NCI-H1092 (cell line): ENCODE results near the gene PXN.
"Not testable (repeated sequence)": the region's sequence is repeated elsewhere in the genome, so short reads cannot be mapped to it uniquely, and the experiment has no call there.

Experiments
- DNase-seq: peaks from one replicate; lab custom pipeline; 2025; lab: John Stamatoyannopoulos, UW

PXN gene

DNA sequence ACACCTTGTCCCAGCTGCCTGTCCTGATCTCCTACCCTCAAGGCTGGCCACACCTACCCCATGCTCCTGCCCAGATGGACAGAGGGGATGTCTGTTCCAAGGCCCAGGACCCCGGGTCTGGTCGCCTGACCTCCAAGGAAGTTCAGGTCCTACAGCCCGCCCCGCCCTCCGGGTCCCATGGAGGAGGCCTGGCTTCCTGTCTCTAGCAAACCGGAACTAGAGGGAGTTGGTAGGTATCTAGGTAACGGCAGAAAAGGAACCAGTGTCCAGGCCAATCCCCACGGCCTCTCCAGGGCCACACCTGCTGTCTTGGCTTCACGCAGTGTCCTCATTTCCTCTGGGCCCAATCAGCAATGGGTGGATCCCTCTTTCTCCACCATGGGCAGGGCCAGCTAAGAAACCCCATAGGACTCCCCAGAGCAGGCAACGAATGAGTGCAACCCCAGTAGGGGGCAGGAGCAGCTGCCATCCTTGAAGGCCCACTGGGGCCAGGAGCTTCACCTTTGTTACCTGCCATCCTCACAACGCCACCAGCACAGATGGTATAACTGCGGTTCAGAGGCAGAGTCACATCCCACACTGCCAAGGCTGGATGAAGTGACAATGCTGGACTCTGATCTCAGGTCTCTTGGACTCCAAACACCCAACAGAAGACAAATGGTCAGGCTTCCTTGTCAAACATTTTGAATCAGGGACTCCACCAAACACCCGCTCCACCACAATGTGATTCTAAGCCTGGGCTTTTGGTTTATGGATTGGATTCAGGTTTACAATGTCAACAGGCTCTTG, 39.5 kb downstream of the PXN start:
- DNase-seq: no peak

DNA sequence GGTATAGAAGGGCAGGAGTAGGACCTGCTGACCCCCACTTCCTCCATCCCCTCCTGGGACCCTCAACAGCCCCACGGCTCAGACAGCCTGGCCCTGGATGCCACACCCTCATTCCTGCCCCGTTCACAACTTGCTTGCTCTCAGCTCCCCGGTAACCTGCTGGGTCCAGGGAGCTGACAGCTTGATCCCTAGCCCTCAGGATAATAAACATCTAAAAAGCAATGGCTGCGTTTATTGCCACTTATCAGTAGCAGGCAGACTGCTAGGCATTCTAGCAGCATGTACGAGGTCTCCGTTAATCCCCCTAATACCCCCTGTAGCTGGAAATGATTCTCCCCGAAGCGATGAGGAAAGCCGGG, 40.4 kb downstream of the PXN start:
- no peak for DNase-seq

DNA sequence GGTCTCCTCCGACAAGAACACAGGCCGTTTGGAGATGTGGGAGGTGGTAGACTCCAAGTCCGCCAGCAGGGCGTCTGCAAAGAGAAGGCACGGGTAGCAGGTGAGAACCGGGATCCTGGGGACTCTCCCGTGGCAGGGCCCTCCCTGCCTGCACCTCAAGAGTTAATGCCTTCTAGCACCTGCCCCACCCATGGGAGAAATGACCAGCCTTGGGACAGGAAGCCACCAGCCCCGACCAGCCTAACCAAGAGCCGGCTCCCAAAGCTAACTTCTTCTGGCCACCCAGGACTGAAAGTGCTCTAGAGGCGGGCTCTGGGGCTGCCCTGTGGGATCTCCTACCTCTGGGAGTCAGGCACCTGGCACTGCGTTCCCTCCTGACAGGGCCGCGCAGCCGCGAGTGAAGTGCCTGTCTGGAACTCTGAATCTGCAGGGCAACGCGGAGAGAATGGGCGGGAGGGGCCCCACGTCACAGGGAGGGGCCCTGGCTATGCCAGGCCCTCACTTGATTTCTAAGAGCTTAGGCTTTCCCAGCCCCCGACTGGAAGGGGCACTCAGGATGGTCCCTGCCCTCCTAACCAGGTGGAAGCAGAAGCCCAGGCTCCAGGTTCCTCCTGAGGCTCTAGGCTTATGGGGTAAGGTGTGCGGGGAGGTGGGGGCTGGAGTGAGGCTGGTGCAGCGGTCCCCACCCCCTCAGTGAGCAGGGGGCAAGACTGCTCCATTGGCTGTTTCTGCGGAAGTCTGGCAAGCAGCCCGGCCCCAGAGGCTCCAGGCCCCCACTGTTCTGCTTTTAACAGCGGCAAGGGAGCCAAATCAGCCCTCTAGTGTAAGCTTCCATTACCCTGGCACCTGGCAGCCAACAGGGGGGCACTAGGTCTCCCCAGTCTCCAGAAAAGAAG, 41.0 kb downstream of the PXN start:
- DNase-seq: peak; percentile 76

DNA sequence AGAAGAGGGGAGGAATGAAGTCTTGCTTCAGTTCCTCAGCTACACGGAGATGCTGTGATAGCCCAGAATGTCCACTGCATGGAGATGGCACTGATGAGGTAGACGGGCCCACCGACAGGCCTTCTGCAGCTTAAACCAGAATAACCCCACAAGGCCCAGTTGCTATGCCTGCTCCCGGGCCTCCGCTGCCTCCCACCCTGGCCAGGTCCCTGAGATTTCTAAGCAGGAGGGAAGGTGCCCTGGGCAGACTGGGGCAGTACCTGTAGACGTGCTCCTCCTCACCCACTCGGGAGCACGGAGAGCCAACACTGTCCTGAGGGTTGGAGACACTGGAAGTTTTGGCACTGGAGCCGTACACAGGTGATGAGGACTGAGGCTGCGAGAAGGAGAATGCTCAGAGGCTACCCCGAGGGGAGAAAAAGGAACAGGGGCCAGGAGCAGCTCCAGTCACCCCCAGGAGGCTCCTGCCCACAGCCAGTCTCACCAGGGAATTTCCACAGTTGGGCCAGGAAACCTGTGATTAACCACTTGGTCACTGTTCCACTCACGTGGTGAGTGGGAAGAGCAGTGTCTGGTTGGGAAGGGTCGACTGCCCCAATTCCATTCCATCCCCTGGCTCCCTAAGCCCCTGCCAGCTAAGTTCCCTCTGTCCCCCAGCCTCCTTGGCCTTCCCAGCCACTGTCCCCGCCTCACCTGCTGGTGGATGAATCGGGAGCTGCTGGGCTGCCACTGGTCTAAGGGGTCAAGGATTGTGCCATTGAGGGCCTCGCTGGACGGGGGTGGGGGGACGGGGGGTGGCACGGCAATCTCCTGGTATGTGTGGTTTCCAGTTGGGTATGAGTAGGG, 41.8 kb downstream of the PXN start:
- no peak for DNase-seq

DNA sequence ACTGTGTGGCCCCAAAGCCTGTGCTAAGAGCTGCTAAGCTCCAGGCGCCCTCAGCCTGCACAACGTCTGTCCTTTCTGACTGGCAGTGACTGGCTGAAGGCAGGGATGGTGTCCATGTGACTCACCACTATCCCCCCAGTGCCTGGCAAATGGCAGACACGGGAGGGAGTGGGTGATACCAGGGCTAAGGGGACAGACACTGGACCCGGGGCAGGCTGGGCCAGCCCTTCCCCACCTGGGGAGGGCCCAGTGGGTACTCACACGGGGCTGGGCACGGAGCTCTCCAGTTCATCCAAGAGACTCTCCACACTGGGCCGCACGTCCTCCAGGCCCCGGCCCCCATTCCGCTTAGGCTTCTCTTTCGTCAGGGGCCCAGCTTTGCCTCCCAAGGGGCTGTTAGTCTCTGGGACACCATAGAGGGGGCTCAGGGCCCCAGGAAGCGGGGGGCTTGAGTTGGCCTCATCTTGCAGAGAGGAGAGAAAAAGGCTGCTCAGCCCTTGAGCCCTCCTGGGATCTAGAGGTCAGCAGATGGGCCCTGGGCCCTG, 43.2 kb downstream of the PXN start:
- no peak for DNase-seq

DNA sequence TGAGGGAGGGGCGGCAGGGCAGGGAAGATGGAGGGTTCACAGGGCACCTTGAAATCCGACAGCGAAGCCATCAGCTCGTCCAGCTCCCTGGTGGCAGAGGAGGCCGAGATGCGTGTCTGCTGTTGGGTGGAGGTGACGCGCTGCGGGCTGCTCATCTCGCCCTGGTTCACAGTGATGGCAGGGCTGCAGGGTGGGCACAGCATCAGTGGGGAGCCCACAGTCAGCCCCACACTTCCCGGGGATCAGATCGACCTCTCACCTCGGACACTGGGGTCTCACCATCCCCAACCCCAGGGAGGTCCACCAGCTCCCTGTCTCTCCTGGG, 44.0 kb downstream of the PXN start:
- no peak for DNase-seq

DNA sequence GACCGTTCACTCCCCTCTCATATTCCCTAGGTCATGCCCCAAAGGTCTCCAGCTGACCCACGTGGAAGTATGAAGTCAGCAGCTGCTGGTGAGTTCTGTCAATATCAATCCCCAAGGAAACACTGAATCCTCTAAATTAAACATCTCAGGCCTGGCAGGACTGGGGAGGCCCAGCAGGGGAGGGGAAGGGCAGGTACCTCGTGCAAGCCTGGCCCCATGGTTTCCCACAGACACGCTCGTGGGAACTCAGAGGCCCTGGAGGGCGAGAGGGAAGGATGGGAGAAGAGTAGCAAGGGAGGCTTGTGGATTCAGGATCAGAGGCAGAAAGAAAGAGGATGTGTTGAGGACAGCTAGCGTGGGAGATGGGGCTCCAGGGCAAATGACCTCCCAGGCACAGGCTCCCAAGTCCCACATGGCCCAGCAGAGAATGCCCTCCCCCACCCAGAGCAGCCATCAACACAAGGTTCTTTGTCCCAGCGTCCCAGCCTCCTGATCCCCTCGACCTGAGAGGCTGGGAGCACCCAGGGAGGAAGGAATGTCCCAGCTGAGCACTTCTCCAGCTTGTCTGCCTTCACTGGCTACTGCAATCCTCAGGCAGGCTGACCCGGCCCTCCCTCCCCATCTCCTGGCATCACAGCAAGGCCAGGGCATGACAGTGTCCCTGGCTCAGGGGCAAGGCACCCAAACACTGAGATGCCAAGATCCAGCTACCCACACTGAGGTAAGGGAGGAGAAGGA, 44.5 kb downstream of the PXN start:
- no peak for DNase-seq

DNA sequence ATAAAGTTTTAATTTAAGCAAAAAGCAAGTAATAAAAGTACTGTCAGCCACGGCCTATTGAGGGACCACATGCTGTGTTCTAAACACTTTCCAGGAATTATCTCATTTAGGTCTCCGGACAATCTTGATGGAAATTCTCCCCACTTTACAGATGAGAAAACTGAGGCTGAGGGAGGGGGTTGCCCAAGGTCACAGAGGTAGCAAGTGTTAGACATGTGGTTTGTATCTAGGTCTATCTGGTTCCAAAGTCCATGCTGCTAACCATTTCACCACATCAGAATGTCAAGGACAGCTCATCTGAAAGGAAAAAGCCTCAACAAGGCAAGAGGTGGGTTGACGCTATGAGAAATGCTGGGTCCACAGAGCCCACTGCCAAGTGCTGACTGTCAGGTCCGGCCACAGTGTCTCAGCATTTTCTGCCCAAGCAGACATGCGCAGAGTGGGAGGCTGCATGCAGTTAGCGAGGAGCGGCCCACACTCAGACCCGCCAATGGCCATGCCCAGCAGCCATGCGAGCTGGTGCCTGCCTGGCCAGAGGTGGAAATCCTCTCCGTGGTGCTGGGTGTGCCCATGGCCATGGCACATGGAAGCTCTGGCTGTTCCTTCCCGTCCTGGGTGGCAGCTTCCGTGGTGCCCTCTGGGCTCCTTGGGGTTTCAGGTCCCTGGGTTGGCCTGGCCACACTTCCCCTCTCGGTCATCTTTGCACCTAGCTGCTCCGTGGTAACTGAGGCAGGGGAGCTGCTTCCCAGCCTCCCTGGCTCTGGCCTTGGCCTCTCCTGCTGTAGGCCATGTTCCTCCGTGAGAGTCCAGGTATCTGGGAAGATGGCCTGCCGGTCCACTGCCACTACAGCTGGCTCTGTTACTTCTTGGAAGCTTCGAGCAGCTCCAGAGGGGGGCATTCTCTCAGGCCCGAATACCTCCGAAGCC, 46.6 kb downstream of the PXN start:
- no peak for DNase-seq

DNA sequence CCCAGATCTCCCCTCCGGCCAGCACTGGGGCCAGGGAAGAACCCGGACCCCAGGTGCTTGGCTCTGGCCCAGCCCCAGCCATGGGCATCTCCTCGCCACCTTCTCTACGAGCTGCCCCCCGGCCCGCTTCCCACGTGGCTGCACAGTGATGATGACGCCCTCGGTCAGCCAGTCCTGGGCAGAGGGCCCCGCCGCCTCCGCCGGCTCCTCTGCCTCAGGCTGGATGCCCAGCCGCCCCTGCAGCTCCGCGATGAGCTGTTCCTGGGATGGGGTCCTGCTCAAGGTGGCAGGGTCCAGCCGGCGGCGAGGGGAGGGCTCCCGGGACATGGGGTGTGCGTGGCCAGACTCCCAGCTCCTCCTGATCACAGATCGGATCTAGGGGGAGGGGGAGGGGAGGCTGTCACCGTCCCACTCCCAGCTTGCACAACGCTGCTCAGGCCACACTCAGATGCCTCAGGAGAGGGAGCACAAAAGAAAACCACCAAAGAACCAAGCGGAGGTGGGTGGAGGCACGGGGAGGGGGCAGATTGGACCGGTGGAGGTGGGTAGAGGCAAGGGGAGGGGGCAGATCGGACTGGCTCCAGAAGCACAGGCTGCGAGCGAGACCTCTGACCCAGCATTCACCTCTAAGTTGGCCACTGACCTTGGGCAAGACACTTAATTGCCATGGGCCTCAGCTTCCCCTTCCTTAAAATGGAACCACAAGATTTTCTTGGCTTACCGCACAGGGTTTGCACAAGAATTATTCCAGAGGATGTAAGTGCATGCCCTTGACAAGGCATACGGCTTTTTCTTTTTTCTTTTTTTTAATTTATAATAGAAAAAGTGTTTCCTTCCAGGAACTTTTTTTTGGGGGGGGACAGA, 48.6 kb downstream of the PXN start:
- no peak for DNase-seq

DNA sequence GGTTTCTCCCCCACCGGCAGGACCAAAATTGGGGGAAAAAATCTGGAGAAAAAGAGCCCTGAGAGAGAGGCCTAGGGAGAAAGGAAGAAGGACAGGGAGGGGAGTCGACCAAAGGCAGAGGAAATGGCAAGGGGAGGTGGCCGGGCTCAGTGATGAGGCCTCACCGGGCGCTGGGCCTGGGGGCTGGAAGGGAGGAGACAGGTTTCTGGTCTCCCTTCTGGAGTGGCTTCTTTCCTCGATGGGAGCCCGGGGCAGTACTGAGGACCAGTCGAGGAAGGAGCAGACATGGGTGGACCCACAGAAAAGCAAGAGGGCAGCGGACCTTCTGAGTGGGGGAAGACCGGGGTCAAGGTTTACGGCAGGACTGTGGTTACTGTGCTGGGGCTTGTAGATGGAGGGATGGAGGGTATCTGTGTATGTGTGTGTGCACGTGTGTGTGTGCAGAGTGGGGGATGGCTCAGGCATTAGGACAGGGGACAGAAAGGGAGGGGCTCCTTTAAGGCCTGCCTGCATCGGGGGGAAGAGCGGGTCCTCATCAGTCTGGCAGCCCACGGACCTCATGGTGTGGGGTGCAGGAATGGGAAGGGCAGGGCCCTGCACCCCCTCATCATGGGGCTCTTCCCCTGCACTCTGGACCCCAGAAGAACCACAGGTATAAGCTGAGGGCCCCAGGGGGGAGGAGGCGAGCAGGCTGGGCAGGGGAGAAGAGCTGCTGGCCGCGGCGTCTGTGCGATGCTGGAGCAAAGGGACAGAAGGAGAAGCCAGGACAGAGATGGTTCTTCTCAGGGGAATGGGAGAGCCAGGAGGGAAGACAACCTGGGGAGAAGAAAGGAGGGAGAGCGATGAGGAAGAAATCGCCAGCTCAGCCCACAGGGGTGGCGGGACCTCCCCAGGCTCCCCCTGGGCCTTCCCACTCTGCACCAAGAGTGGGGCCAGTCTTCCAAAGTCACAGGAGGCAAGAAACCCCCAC, 49.5 kb downstream of the PXN start:
- no peak for DNase-seq

DNA sequence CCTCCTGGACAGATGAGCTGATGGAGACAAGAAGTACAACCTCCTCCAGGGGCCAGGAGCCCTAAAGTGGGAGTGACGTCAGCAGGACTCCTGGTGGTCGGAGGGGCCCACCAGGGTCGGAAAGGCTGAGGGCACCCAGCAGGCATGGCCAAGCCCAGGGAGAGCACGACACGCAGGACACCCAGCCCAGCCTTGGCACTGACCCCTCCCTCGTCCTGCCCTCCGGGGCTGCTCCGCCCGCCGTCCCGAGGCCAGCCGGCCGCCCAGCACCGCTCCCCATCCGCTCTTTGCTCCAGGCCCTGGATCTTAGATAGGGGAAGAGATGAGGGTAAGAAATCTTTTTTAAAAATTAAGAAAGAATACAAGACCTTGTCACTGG, 50.2 kb downstream of the PXN start:
- DNase-seq: no peak

DNA sequence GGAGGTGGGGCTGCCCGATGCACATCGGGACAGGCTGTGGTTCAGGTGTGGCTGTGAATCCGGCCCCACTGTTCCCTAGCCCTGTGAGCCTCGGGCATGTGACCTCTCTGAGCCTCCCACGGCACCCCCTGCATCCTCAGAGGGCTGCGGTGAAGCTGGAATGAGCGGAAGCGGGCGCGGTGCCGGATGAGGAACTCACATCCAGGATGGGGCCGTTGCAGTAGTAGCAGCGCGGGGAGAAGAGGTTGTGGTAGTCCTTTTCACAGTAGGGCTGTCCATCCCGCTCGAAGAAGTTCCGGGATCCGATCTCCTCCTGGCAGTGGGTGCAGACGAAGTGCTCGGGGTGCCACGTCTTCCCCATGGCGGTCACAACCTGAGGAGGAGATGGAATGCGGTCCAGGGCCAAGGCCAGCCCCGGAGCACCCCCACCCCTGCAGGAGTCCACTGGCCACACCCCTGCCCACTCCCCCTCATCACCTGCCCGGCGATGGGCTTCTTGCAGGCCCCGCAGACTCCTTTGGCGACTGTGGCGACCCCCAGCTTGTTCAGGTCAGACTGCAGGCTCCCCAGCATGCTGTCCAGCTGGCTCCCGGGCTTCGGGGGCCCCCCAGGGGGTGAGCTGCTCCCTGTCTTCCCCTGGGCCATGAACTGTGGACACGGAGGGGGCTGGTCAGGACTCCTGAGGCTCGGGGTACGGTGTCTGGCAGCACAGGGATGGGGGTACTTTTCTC, 50.7 kb downstream of the PXN start:
- no peak for DNase-seq

DNA sequence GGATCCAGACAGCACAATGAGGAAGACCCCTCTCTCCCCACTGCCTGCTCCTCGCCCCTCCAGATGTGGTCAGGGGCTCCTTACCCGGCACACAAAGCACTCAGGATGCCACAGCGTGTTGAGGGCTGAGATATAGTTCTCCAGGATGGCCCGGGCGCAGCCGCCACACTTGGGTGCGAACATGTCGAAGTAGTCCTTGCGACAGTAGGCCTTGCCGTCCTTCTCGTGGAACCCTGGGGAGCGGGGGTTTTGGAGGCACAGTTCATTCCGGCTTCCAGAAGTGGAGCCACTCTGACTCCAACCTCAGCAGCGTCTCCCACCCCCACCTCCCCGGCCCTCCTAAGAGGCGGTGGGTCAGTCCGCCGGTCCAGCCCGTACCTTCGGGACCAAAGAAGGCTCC, 51.8 kb downstream of the PXN start:
- no peak for DNase-seq

DNA sequence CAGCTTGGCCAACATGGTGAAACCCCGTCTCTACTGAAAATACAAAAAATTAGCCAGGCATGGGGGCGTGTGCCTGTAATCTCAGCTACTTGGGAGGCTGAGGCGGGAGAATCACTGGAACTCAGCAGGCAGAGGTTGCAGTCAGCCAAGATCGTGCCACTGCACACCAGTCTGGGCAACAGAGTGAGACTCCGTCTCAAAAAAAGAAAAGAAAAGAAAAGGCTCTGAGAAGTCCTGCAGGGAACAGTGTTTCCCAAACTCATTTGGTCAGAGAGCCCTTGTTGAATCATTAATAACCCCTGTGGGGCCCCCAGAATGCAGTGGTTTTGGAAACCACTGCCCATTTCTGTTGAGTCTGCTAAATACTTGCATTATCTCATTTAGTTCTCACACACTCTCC, 52.3 kb downstream of the PXN start:
- DNase-seq: not testable (repeated sequence)

DNA sequence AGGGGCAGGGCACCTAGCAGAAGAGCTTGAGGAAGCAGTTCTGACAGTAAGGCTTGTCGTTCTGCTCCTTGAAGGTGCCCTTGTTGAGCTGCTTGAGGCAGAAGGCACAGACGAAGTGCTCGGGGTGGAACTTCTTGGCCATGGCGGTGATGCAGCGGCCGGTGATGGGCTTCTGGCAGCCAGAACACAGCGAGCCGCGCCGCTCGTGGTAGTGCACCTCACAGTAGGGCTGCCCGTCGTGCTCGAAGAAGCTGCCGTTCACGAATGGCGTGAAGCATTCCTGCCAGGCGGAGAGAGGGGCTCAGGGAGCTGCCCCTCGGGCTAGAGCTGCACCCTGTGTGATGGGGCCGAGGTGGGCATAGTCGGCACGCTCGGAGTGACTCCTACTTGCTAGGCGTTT, 53.2 kb downstream of the PXN start:
- DNase-seq: no peak

DNA sequence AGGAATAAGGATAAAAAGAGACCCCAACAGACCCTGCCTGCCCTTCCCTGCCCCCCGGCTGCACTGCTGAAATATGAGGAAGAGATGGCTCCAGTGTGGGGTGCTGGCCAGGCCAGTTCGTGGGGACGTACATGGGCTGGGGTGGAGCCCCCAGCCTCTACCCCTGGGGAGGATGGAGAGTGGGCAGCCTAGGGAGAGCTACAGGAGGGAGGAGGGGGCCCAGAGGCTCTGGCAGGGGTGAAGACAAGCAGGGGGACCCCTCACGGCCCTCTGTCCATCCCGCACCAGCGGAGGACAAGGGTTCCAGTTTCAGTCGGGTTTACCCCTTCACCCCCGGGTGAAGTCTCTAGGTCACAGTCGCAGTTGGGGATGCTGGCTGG, 53.6 kb downstream of the PXN start:
- DNase-seq: no peak

DNA sequence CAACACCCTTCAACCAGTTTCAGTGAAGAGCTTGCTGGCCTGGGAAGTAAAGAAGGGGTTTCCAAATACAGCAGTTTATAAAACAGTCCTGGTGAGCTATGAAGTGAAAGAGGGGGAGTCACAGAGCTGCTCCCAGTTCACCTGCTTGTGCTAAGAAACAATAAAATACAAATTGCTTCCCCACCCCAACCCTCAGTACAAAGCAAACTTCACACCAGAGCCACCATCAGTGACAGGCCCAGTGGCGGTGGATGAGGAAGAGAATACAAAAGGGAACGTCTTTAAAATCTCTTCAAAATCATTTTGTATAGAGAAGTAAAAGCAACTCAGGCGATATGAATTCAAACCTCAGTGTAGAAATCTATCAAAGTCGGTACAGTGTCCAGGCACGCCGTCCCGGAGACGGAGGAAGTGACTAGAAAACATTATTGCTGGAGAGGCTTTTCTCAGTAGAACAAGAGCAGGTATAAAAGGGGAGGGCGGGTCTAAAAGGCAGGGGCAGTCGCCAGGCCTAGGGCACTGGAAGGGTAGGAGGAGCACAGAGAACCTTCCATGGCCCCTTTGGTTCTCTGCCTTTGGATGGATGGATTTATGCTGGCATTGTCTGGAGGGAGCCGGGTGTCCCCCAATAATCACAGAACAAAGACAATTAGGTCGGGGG, 54.2 kb downstream of the PXN start:
- no peak for DNase-seq
